NCI-H1417 (cell line): ENCODE data around the gene BCAT1.

Source experiments
- DNase-seq, 3 experiments: peaks; one replicate each; lab custom pipeline; 2025; lab: John Stamatoyannopoulos, UW

The BCAT1 gene

GRCh38 chr12:24948757-24949722, at the start of gene BCAT1:
BCAT1 (minus strand) TSS chr12:24949101; CDS start chr12:24948932, 169 bp downstream.
- peak in 2 of 3 experiments; percentile 67 to 71 for DNase-seq

- no peak for DNase-seq
Measured at GRCh38 chr12:24997970-24998582, 49.2 kb upstream of the BCAT1 start.

- no peak for DNase-seq
Measured at GRCh38 chr12:24997496-24997895, 48.6 kb upstream of the BCAT1 start.

GRCh38 chr12:24996820-24997219, 47.9 kb upstream of the BCAT1 start:
- DNase-seq = no peak

- DNase-seq = no peak
Measured at GRCh38 chr12:24996102-24996797, 47.3 kb upstream of the BCAT1 start.

GRCh38 chr12:24993793-24994192, 44.9 kb upstream of the BCAT1 start:
- no peak for DNase-seq

GRCh38 chr12:24991209-24992049, 42.5 kb upstream of the BCAT1 start:
- peak; percentile 32 to 86 (median 75) for DNase-seq

GRCh38 chr12:24989216-24989615, 40.3 kb upstream of the BCAT1 start:
- DNase-seq = no peak

- no peak for DNase-seq
Measured at GRCh38 chr12:24982250-24982649, 33.3 kb upstream of the BCAT1 start.

GRCh38 chr12:24979976-24980730, 31.3 kb upstream of the BCAT1 start:
- no peak for DNase-seq

GRCh38 chr12:24979329-24979728, 30.4 kb upstream of the BCAT1 start:
- no peak for DNase-seq

- no peak for DNase-seq
Measured at GRCh38 chr12:24977711-24978110, 28.8 kb upstream of the BCAT1 start.

GRCh38 chr12:24977060-24977459, 28.2 kb upstream of the BCAT1 start:
- DNase-seq = no peak

- DNase-seq = peak in 1 of 3 experiments; percentile 18
Measured at GRCh38 chr12:24975425-24975824, 26.5 kb upstream of the BCAT1 start.

GRCh38 chr12:24974216-24974615, 25.3 kb upstream of the BCAT1 start:
- DNase-seq = no peak

- DNase-seq = no peak
Measured at GRCh38 chr12:24972078-24972477, 23.2 kb upstream of the BCAT1 start.

- no peak for DNase-seq
Measured at GRCh38 chr12:24970177-24970576, 21.3 kb upstream of the BCAT1 start.

- no peak for DNase-seq
Measured at GRCh38 chr12:24966951-24967564, 18.2 kb upstream of the BCAT1 start.

- DNase-seq = no peak
Measured at GRCh38 chr12:24964342-24964741, 15.4 kb upstream of the BCAT1 start.

- DNase-seq = peak in 2 of 3 experiments; percentile 11 to 41
Measured at GRCh38 chr12:24960222-24960855, 11.4 kb upstream of the BCAT1 start.
